SK-N-SH (cell line): ENCODE measurements around the gene ASTN2.

ENCODE experiments used
- EP300 ChIP-seq, 2 experiments: IDR thresholded peaks; 2 replicates each; pipeline versions ENCODE4 v1.4.0 to v1.6.1; 2012; ENCODE audit warnings: borderline replicate concordance in 1 of 2, low read depth in 1 of 2, low read length in 1 of 2
- POLR2AphosphoS5 ChIP-seq: IDR thresholded peaks from 2 replicates; pipeline ENCODE4 v1.6.1; 2012; ENCODE audit warnings: low read depth, low read length
- YY1 ChIP-seq: IDR thresholded peaks from 2 replicates; pipeline ENCODE4 v1.4.0; 2012; ENCODE audit warnings: low read depth, mild to moderate bottlenecking
- TF ChIP-seq, protein P1 (sequence below): fragments of 200-600 bp; sonication (generic); IDR thresholded peaks from 2 replicates; pipeline ENCODE4 v1.6.1; 2017; ENCODE audit warnings: antibody characterized with exemption, mild to moderate bottlenecking, moderate library complexity
- TF ChIP-seq, protein P2 (sequence below): IDR thresholded peaks from 2 replicates; pipeline ENCODE4 v1.4.0; 2012; ENCODE audit warnings: low read depth
- TF ChIP-seq, protein P3 (sequence below): IDR thresholded peaks from 2 replicates; pipeline ENCODE4 v1.6.1; 2012; ENCODE audit warnings: mild to moderate bottlenecking, low read depth, low read length, moderate library complexity
- TF ChIP-seq, protein P4 (sequence below): fragments of 150-350 bp; IDR thresholded peaks from 2 replicates; pipeline ENCODE4 v1.6.1; 2016; ENCODE audit warnings: mild to moderate bottlenecking, low read depth, low read length

DNA sequence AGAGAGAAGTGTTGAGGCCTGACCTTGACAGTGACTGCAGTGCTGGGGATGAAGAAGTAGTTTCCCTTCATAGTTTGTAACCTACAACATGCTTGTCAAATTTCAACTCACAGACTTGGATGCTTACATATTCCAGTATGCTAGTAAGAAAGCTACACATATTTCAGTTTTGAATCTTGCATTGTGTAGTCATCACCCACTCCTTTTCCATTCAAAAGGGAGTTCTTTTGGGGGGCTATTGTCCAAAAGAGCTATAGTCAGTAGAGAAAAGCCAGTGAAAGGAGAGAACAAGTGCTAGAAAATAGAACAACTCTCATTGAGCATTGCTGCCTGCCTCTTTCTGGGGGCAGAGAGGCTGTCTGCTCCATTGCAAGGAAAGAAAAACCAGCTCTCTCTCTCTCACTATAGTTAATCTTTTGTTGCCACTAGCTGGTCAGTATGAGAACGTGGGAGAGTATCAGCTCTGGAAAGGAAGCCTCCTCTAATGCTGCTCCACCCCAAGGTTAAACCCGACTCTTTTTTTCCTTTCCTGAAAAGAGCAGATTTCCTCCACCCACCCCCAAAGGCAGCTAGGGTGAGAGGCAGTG, 7.3 kb downstream of the ASTN2 start:
- TF ChIP-seq, protein P1, sequence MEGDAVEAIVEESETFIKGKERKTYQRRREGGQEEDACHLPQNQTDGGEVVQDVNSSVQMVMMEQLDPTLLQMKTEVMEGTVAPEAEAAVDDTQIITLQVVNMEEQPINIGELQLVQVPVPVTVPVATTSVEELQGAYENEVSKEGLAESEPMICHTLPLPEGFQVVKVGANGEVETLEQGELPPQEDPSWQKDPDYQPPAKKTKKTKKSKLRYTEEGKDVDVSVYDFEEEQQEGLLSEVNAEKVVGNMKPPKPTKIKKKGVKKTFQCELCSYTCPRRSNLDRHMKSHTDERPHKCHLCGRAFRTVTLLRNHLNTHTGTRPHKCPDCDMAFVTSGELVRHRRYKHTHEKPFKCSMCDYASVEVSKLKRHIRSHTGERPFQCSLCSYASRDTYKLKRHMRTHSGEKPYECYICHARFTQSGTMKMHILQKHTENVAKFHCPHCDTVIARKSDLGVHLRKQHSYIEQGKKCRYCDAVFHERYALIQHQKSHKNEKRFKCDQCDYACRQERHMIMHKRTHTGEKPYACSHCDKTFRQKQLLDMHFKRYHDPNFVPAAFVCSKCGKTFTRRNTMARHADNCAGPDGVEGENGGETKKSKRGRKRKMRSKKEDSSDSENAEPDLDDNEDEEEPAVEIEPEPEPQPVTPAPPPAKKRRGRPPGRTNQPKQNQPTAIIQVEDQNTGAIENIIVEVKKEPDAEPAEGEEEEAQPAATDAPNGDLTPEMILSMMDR = no peak
- no peak for TF ChIP-seq YY1
- TF ChIP-seq, protein P2, sequence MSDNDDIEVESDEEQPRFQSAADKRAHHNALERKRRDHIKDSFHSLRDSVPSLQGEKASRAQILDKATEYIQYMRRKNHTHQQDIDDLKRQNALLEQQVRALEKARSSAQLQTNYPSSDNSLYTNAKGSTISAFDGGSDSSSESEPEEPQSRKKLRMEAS = no peak
- no peak for TF ChIP-seq EP300 (IDR thresholded peaks at IDR 0.05; ENCODE audit: borderline replicate concordance in 1 of 2, low read depth in 1 of 2, low read length in 1 of 2)
- TF ChIP-seq, protein P3, sequence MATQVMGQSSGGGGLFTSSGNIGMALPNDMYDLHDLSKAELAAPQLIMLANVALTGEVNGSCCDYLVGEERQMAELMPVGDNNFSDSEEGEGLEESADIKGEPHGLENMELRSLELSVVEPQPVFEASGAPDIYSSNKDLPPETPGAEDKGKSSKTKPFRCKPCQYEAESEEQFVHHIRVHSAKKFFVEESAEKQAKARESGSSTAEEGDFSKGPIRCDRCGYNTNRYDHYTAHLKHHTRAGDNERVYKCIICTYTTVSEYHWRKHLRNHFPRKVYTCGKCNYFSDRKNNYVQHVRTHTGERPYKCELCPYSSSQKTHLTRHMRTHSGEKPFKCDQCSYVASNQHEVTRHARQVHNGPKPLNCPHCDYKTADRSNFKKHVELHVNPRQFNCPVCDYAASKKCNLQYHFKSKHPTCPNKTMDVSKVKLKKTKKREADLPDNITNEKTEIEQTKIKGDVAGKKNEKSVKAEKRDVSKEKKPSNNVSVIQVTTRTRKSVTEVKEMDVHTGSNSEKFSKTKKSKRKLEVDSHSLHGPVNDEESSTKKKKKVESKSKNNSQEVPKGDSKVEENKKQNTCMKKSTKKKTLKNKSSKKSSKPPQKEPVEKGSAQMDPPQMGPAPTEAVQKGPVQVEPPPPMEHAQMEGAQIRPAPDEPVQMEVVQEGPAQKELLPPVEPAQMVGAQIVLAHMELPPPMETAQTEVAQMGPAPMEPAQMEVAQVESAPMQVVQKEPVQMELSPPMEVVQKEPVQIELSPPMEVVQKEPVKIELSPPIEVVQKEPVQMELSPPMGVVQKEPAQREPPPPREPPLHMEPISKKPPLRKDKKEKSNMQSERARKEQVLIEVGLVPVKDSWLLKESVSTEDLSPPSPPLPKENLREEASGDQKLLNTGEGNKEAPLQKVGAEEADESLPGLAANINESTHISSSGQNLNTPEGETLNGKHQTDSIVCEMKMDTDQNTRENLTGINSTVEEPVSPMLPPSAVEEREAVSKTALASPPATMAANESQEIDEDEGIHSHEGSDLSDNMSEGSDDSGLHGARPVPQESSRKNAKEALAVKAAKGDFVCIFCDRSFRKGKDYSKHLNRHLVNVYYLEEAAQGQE = no peak
- TF ChIP-seq, protein P4, sequence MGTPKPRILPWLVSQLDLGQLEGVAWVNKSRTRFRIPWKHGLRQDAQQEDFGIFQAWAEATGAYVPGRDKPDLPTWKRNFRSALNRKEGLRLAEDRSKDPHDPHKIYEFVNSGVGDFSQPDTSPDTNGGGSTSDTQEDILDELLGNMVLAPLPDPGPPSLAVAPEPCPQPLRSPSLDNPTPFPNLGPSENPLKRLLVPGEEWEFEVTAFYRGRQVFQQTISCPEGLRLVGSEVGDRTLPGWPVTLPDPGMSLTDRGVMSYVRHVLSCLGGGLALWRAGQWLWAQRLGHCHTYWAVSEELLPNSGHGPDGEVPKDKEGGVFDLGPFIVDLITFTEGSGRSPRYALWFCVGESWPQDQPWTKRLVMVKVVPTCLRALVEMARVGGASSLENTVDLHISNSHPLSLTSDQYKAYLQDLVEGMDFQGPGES = no peak
- no peak for TF ChIP-seq POLR2AphosphoS5
